Measurements from ENCODE around the gene CORO1C.
"Not testable (repeated sequence)": the region's sequence is repeated elsewhere in the genome, so short reads cannot be mapped to it uniquely, and the experiment has no call there.

CORO1C gene

DNA sequence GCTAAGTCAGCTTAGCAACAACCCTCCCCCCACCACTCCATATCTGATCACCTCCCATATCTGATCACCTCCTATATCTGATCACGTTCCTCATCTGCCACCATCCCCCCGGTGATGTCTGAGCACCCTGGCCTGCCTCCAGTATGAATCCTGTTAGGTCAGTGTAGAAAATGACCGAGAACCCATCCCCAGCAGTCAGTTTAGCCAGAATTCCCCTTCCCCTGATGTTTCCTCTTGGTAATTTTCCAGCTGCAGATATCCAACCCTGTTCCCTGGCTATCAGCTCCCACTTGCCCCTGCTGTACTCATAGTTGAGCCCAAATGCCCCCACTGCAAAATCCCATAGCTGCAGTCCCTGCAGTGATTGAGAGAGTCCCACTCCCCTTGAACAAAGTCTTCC, 110.2 kb downstream of the CORO1C start:
- H3K27me3 ChIP-seq (ENCODE audit: insufficient read depth, low read length) = no peaks in the 10 kb centered on the region
- H3K9me3 ChIP-seq (ENCODE audit: insufficient read depth, low read depth, low read length) = no peaks in the 10 kb centered on the region
- no peak overlapping the region for H4K12ac ChIP-seq (ENCODE audit: low read depth, low read length)
- WGBS (ENCODE audit: extremely low coverage, insufficient coverage, insufficient read length) = no CpG with 5 or more reads among the region's 3 CpGs
- H2BK12ac ChIP-seq (ENCODE audit: low read length) = peak overlapping the region; percentile 46
- no peak overlapping the region for H3K9ac ChIP-seq (ENCODE audit: low read length)
- no peak overlapping the region for H2AFZ ChIP-seq (ENCODE audit: insufficient read depth, low read length, poor library complexity)
- H3K4ac ChIP-seq (ENCODE audit: low read depth, low read length) = peak overlapping the region; percentile 64
- H4K91ac ChIP-seq (ENCODE audit: low read depth, low read length) = peak overlapping the region; percentile 68
- H3K4me3 ChIP-seq (ENCODE audit: low read depth, low read length) = no peak overlapping the region
- no peak overlapping the region for H3K4me2 ChIP-seq (ENCODE audit: low read length)
- peaks cover 60% of the 10 kb centered on the region for H3K79me1 ChIP-seq (ENCODE audit: low read length)
- no peak overlapping the region for H3K23ac ChIP-seq (ENCODE audit: low read length)
- DNase-seq = no peak
- H3K18ac ChIP-seq (ENCODE audit: low read length) = peak overlapping the region; percentile 12
- H2BK120ac ChIP-seq (ENCODE audit: insufficient read depth, low read length, poor library complexity) = peak overlapping the region; percentile 94
- H3K36me3 ChIP-seq (ENCODE audit: control insufficient read depth in 1 of 2, insufficient read depth in 2 of 2, low read length in 2 of 2) = peaks cover 0 to 8% of the 10 kb centered on the region in 2 experiments
- no peak overlapping the region for H3K14ac ChIP-seq (ENCODE audit: low read length)
- peak overlapping the region; percentile 11 for H2AK5ac ChIP-seq (ENCODE audit: low read length)
- H3K27ac ChIP-seq (ENCODE audit: low read depth, low read length) = peak overlapping the region; percentile 63
- H4K8ac ChIP-seq (ENCODE audit: low read depth, low read length) = peak overlapping the region; percentile 18
- H2BK5ac ChIP-seq (ENCODE audit: low read depth, low read length, poor library complexity) = peak overlapping the region; percentile 44
- peaks cover 3% of the 10 kb centered on the region for H3K79me2 ChIP-seq (ENCODE audit: control insufficient read depth, insufficient read depth, low read length, poor library complexity)
- H3K4me1 ChIP-seq (ENCODE audit: control insufficient read depth in 1 of 2, insufficient read depth in 2 of 2, low read length in 2 of 2) = peaks cover 34 to 46% of the 10 kb centered on the region in 2 experiments

DNA sequence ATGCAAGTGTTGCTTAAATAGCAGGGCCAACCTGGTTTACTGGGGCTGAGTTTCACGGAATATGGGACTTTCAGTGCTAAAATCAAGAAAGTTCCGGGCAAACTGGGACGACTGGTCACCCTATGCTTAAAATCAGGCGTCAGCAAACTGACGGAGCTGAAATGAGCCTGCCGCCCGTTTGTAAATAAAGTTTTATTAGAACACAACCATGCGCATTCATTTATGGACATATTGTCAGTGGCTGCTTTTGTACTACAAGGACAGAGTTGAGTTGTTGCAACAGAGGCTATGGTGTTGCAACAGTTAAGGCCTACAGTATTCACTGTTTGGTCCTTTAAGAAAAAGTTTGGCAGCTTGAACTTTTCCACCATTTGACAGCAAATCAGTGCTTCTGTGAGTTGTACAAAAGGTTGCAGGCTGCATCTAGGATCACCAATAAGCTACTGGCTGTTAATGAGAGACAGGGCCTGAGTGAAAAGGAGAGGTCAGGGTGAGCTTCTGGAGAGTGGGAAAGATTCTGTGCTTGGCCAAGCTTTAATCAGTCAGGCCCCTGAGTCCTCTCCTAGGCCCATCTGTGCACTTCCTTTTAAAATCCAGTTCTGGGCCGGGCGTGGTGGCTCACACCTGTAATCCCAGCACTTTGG, 111.0 kb downstream of the CORO1C start:
- Histone ChIP-seq H3K36me3 (ENCODE audit: control insufficient read depth in 1 of 2, insufficient read depth in 2 of 2, low read length in 2 of 2) (peaks cover 0 to 8% of the 10 kb centered on the region in 2 experiments), H3K79me1 (ENCODE audit: low read length) (peaks cover 60% of the 10 kb centered on the region), H2BK12ac (ENCODE audit: low read length) (peak overlapping the region; percentile 96), H3K27ac (ENCODE audit: low read depth, low read length) (peak overlapping the region; percentile 97), H3K27me3 (ENCODE audit: insufficient read depth, low read length) (no peaks in the 10 kb centered on the region), H3K9me3 (ENCODE audit: insufficient read depth, low read depth, low read length) (no peaks in the 10 kb centered on the region), H3K4me2 (ENCODE audit: low read length) (peak overlapping the region; percentile 49), H4K12ac (ENCODE audit: low read depth, low read length) (peak overlapping the region; percentile 50), H2BK5ac (ENCODE audit: low read depth, low read length, poor library complexity) (peak overlapping the region; percentile 94), H3K23ac (ENCODE audit: low read length) (no peak overlapping the region), H3K18ac (ENCODE audit: low read length) (peak overlapping the region; percentile 79), H3K14ac (ENCODE audit: low read length) (peak overlapping the region; percentile 90), H3K4me1 (ENCODE audit: control insufficient read depth in 1 of 2, insufficient read depth in 2 of 2, low read length in 2 of 2) (peaks cover 34 to 46% of the 10 kb centered on the region in 2 experiments), H3K4ac (ENCODE audit: low read depth, low read length) (peak overlapping the region; percentile 82), H2AK5ac (ENCODE audit: low read length) (peak overlapping the region; percentile 85), H3K79me2 (ENCODE audit: control insufficient read depth, insufficient read depth, low read length, poor library complexity) (peaks cover 3% of the 10 kb centered on the region), H2AFZ (ENCODE audit: insufficient read depth, low read length, poor library complexity) (peak overlapping the region; percentile 14), H4K8ac (ENCODE audit: low read depth, low read length) (peak overlapping the region; percentile 86), H3K9ac (ENCODE audit: low read length) (no peak overlapping the region), H2BK120ac (ENCODE audit: insufficient read depth, low read length, poor library complexity) (peak overlapping the region; percentile 93), H4K91ac (ENCODE audit: low read depth, low read length) (peak overlapping the region; percentile 97), H3K4me3 (ENCODE audit: low read depth, low read length) (no peak overlapping the region)
- peak; percentile 43 to 69 for DNase-seq
- no CpG with 5 or more reads among the region's 10 CpGs for WGBS (ENCODE audit: extremely low coverage, insufficient coverage, insufficient read length)

DNA sequence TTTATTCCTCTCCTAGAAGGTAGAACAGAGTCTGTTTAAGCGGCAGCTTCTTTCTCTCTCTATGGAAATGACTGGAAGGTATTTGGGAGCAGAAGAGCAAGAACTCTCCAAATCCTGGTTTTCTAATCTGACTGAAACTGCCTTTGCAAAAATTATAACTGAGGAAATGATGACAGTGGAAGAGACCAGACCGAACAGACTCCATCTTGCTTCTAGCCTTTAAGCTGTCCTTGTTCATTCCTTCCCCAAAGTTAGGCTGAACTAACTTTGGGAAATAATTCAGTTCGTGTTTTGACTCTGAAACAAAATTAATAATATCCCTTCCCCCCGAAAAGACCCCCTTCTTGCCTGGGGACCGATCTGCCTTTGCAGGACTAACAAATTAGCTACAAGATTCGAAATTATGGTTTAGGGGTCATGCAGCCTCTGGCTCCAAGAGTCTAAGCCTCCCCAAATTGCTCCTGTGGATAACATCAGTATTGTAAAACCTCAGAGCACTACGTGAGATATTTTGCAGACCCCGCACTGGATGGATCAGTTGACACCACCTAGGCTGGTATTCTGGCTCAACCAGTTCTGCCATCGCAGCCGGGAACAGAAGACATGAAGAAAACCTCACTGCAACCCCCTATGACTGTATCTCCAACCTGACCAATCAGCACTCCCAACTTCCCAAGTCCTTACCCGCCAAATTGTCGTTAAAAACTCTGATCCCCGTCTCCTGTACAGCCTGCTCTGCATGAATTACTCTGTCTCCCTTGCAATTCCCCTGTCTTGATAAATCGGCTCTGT, 111.8 kb downstream of the CORO1C start:
- no CpG with 5 or more reads among the region's 14 CpGs for WGBS (ENCODE audit: extremely low coverage, insufficient coverage, insufficient read length)

DNA sequence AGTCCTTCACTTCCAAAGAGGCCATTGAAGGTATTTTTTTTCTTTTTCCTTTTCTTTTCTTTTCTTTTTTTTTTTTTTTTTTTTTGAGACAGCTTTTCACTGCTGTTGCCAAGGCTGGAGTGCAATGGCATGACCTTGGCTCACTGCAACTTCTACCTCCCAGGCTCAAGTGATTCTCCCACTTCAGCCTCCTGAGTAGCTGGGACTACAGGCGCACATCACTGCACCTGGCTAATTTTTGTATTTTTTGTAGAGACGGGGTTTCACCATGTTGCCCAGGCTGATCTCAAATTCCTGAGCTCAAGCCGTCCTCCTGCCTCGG, 112.4 kb downstream of the CORO1C start:
- H3K79me2 ChIP-seq (ENCODE audit: control insufficient read depth, insufficient read depth, low read length, poor library complexity); H3K4me2 ChIP-seq (ENCODE audit: low read length); H3K9me3 ChIP-seq (ENCODE audit: insufficient read depth, low read depth, low read length); H3K9ac ChIP-seq (ENCODE audit: low read length); H2AFZ ChIP-seq (ENCODE audit: insufficient read depth, low read length, poor library complexity); H3K4ac ChIP-seq (ENCODE audit: low read depth, low read length); DNase-seq; H4K12ac ChIP-seq (ENCODE audit: low read depth, low read length); H3K4me3 ChIP-seq (ENCODE audit: low read depth, low read length); H3K36me3 ChIP-seq (ENCODE audit: control insufficient read depth in 1 of 2, insufficient read depth in 2 of 2, low read length in 2 of 2); H2AK5ac ChIP-seq (ENCODE audit: low read length); H3K27me3 ChIP-seq (ENCODE audit: insufficient read depth, low read length); H3K14ac ChIP-seq (ENCODE audit: low read length); H3K18ac ChIP-seq (ENCODE audit: low read length); H3K23ac ChIP-seq (ENCODE audit: low read length): not testable (repeated sequence)
- H3K27ac ChIP-seq (ENCODE audit: low read depth, low read length) = peak overlapping the region; percentile 97
- WGBS (ENCODE audit: extremely low coverage, insufficient coverage, insufficient read length) = no CpG with 5 or more reads among the region's 4 CpGs
- peaks cover 62% of the 10 kb centered on the region for H3K79me1 ChIP-seq (ENCODE audit: low read length)
- H4K8ac ChIP-seq (ENCODE audit: low read depth, low read length) = peak overlapping the region; percentile 40
- peak overlapping the region; percentile 98 for H4K91ac ChIP-seq (ENCODE audit: low read depth, low read length)
- peak overlapping the region; percentile 94 for H2BK5ac ChIP-seq (ENCODE audit: low read depth, low read length, poor library complexity)
- peak overlapping the region; percentile 96 for H2BK12ac ChIP-seq (ENCODE audit: low read length)
- H2BK120ac ChIP-seq (ENCODE audit: insufficient read depth, low read length, poor library complexity) = peak overlapping the region; percentile 98
- H3K4me1 ChIP-seq (ENCODE audit: control insufficient read depth in 1 of 2, insufficient read depth in 2 of 2, low read length in 2 of 2) = peaks cover 34 to 46% of the 10 kb centered on the region in 2 experiments

More for the DNA sequence above, 111.8 kb downstream of the CORO1C start:
- H4K12ac ChIP-seq (ENCODE audit: low read depth, low read length) = peak overlapping the region; percentile 43
- H3K4me3 ChIP-seq (ENCODE audit: low read depth, low read length) = no peak overlapping the region
- peaks cover 62% of the 10 kb centered on the region for H3K79me1 ChIP-seq (ENCODE audit: low read length)
- H2AFZ ChIP-seq (ENCODE audit: insufficient read depth, low read length, poor library complexity) = no peak overlapping the region
- H3K36me3 ChIP-seq (ENCODE audit: control insufficient read depth in 1 of 2, insufficient read depth in 2 of 2, low read length in 2 of 2) = peaks cover 0 to 8% of the 10 kb centered on the region in 2 experiments
- peak overlapping the region; percentile 94 for H2BK5ac ChIP-seq (ENCODE audit: low read depth, low read length, poor library complexity)
- peaks cover 3% of the 10 kb centered on the region for H3K79me2 ChIP-seq (ENCODE audit: control insufficient read depth, insufficient read depth, low read length, poor library complexity)
- H3K14ac ChIP-seq (ENCODE audit: low read length) = peak overlapping the region; percentile 90
- H2BK12ac ChIP-seq (ENCODE audit: low read length) = peak overlapping the region; percentile 96
- H3K4me1 ChIP-seq (ENCODE audit: control insufficient read depth in 1 of 2, insufficient read depth in 2 of 2, low read length in 2 of 2) = peaks cover 34 to 46% of the 10 kb centered on the region in 2 experiments
- no peaks in the 10 kb centered on the region for H3K9me3 ChIP-seq (ENCODE audit: insufficient read depth, low read depth, low read length)
- H3K4me2 ChIP-seq (ENCODE audit: low read length) = peak overlapping the region; percentile 49
- H3K27me3 ChIP-seq (ENCODE audit: insufficient read depth, low read length) = no peaks in the 10 kb centered on the region
- H2AK5ac ChIP-seq (ENCODE audit: low read length) = peak overlapping the region; percentile 61
- H3K23ac ChIP-seq (ENCODE audit: low read length) = no peak overlapping the region
- H4K91ac ChIP-seq (ENCODE audit: low read depth, low read length) = peak overlapping the region; percentile 97
- peak; percentile 27 to 59 for DNase-seq
- peak overlapping the region; percentile 93 for H2BK120ac ChIP-seq (ENCODE audit: insufficient read depth, low read length, poor library complexity)
- H3K27ac ChIP-seq (ENCODE audit: low read depth, low read length) = peak overlapping the region; percentile 97
- H3K9ac ChIP-seq (ENCODE audit: low read length) = no peak overlapping the region
- H4K8ac ChIP-seq (ENCODE audit: low read depth, low read length) = peak overlapping the region; percentile 86
- peak overlapping the region; percentile 66 for H3K18ac ChIP-seq (ENCODE audit: low read length)
- peak overlapping the region; percentile 82 for H3K4ac ChIP-seq (ENCODE audit: low read depth, low read length)
